Mesenteric fat pad (tissue), 1 donor: Measurements from ENCODE around the gene OR2A2. TPM values are rescaled to one million over a fixed set of nuclear protein-coding genes. Genes with fewer than 3 reads are reported as not detected.
"Not testable (repeated sequence)": the region's sequence is repeated elsewhere in the genome, so short reads cannot be mapped to it uniquely, and the experiment has no call there.

Source experiments
- DNase-seq: peaks from one replicate; pipeline ENCODE4 v3.0.0-alpha.2; 2020; ENCODE audit warnings: low spot score
- long read RNA-seq: library from polyadenylated mRNA; unstranded; transcript quantifications from one replicate; pipeline ENCODE4 v2.0.0, GENCODE V29; 2020
- total RNA-seq: library from RNA; stranded (reverse); fragmentation: NEBNext Ultra II Directional; extraction: Animal tissue kit (Norgen Biotek cat#: 25700); gene quantifications from one replicate; pipeline ENCODE4 v1.2.1, GENCODE V29; 2021
- donor health status: DM: yes; HTN: yes; CAD: no.

OR2A2 gene
- total RNA-seq: not detected
- long read RNA-seq: 0 reads

GRCh38 chr7:144109283-144109682, at the start of gene OR2A2:
TSS of gene OR2A2 (plus strand) at chr7:144109583. CDS start at chr7:144109583, 0 bp downstream.
- no peak for DNase-seq

DNA sequence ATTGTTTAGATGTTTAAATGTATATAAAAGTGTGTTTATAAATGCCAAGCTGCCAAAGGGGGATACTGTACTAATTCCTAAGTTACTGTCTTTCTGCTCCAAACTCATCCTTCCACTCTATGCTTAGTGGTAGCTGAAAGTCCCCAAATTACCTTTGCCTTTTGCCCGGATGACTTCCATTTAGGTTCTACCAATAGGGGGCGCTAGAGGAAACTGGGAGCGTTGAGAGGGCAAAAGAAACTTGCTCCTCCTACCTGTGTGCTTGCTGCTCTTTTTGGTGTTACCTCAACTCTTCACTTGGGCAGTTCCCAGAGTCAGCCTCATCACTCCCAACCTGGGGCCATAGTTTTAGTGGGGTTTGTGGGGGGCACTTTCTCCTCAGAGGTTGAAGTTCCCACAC, 45.7 kb upstream of the OR2A2 start:
- DNase-seq: no peak

GRCh38 chr7:144069511-144069910, 39.9 kb upstream of the OR2A2 start, which contains the start of gene OR2A25:
TSS of gene OR2A25 (plus strand) at chr7:144069811. CDS start at chr7:144074220, 4,409 bp downstream.
- no peak for DNase-seq

- DNase-seq: no peak
Observed at GRCh38 chr7:144069953-144070352, 39.4 kb upstream of the OR2A2 start.

DNA sequence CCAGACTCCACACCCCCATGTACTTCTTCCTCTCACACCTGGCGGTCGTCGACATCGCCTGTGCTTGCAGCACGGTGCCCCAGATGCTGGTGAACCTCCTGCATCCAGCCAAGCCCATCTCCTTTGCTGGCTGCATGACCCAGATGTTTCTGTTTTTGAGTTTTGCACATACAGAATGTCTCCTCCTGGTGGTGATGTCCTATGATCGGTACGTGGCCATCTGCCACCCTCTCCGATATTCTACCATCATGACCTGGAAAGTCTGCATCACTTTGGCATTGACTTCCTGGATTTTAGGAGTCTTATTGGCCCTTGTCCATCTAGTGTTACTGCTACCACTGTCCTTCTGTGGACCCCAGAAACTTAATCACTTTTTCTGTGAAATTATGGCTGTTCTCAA, 35.0 kb upstream of the OR2A2 start:
- DNase-seq: no peak

DNA sequence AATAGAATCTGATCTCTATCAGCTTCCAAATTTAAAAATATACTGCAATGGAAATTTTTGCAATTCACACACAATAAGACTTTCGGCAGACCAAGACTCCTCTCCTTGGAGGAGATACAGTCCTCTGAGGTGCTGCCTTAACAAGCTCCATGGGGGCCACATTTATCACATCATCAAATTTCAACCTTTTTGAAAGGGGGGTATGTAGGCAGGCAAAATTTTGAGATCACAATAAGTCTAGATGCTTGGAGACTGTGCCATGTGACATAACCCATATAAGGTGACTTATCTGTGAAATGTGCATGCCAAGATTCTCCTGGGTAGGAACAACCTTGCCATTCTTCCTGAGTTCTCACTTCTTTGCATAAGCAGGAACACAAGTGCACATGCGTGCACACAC, 23.4 kb upstream of the OR2A2 start, which contains the start of gene OR2A12:
Gene OR2A12, plus strand, starts transcription at position 301 of the 400 bp plus-strand sequence. CDS start 8,830 bp downstream, outside the sequence.
- no peak for DNase-seq

DNA sequence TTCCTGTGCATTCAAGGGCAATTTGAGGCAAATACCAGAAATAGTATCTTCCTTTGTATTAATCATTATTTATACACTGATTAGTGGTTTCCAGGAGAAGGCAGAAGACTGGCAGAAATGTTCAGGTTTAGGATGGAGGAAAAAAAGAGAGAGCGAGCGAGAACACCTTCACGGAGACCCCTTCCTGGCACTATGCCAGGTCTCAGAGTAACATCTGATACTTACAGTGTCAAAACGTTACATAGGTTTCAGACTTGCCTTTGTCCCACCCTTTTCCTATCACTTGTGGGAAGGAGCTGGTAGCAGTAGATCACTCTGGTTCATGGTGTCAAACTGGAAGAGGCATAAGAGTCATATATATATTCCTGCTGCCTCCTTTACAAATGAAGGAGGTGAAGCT, 22.7 kb upstream of the OR2A2 start:
- DNase-seq: no peak

DNA sequence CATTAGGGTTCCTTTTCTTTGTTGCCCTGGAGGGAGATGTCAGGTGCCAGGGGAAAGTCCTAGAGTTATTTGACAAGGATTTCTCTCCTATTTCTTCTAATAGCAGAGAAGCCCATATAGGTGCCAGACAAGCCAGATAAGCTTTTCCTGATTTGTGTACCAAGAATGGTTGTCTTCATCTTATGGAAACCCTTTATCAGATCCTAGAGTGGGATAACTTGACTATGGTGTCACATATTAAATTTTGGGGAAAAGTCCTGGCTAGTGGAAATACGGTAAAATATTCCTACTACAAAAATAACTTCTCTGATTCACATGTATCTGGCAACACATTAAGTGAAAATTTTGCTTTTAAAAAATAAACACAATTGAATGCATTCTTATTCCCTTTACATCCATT, 22.2 kb upstream of the OR2A2 start:
- no peak for DNase-seq

DNA sequence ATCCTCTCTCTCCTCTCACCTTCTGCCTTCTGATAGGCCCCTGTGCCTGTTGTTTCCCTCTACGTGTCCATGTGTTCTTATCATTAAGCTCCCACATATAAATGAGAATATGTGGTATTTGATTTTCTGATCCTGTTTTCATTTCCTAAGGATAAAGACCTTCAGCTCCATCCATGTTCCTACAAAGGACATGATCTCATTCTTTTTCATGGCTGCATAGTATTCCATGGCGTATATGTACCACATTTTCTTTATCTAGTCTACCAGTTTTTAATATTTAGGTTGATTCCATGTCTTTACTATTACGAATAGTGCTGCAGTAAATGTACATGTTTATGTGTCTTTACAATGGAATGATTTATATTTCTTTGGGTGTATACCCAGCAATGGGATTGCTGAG, 18.7 kb upstream of the OR2A2 start:
- no peak for DNase-seq

DNA sequence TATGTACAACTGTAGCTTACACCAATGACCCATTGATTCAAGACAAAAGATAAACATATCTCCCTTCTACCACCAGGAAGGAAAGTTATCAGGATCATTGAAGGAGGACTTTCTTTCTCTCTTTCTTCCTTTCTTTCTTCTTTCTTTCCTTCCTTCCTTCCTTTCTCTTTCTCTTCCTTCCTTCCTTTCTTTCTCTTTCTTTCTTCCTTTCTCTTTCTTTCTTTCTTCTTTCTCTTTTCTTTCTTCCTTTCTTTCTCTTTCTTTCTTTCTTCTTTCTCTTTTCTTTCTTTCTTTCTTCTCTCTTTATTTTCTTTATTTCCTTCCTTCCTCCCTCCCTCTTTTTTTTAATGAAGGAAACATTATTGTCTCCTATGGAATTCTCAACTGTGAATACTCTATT, 10.6 kb upstream of the OR2A2 start:
- DNase-seq: no peak

GRCh38 chr7:144100607-144101006, 8.8 kb upstream of the OR2A2 start:
- DNase-seq: no peak

GRCh38 chr7:144102041-144102440, 7.3 kb upstream of the OR2A2 start:
- no peak for DNase-seq

- DNase-seq: no peak
Observed at GRCh38 chr7:144105211-144105610, 4.2 kb upstream of the OR2A2 start.

DNA sequence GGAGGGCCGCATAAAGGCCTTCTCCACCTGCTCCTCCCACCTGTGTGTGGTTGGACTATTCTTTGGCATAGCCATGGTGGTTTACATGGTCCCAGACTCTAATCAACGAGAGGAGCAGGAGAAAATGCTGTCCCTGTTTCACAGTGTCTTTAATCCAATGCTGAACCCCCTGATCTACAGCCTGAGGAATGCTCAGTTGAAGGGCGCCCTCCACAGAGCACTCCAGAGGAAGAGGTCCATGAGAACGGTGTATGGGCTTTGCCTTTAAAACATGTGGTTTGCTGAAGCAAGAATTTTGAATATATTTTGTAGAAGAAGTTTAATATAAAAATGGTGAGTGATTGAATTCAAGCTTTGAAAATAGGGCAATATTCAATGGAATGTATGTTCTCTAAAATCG, 889 bp downstream of the OR2A2 start:
- no peak for DNase-seq

DNA sequence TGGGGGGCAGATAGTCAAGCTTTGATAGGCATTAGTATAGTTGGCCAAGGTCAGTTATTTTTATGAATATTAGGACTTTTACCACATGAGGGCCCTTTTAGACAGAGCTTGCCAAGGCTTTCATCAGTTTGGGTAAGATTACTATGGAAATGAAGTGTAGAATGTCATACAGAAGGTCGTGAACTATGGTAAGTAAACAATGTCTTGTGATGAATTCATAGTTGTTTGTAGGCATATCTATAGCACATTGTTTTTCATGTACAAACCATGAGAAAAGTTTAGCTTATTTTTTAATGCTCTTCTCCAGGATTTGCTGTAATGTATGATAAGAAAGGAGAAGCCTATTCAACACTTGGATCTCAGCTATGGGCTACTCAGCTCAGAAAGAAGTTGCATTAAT, 4.3 kb downstream of the OR2A2 start:
- DNase-seq: no peak

- DNase-seq: no peak
Observed at GRCh38 chr7:144118341-144118740, 9.0 kb downstream of the OR2A2 start.

GRCh38 chr7:144122876-144123275, 13.5 kb downstream of the OR2A2 start, which contains the start of gene OR2A14:
TSS of gene OR2A14 (plus strand) at chr7:144123176. CDS start at chr7:144129113, 5,937 bp downstream.
- DNase-seq: no peak

DNA sequence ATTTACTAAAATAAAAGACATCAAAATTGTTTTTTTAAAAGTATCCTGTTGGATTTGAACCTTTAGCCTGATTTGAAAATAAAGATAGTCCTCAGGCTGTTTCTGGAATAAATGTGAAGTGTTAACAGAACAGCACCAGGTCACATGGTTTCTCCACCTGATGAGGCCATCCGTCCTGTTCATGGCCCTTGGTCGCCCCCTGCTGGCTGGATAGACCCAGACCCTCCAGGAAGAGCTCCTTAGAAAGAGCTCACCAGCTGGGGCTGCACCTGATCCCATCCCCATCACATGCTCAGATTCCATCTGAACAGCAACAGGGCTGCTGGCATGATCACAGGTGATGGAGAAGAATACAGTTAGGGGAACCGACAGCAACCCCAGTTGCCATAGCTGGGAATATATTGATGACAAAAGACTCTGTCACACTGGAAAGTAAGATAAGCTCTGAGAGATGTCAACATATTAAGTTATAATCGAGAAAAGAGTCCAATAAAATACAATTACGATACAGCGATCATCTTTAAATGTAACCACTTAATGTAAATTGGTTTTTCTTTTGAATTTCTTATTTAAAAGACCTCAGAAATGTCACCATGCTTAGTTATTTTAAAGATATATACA, 18.4 kb downstream of the OR2A2 start:
- no peak for DNase-seq

DNA sequence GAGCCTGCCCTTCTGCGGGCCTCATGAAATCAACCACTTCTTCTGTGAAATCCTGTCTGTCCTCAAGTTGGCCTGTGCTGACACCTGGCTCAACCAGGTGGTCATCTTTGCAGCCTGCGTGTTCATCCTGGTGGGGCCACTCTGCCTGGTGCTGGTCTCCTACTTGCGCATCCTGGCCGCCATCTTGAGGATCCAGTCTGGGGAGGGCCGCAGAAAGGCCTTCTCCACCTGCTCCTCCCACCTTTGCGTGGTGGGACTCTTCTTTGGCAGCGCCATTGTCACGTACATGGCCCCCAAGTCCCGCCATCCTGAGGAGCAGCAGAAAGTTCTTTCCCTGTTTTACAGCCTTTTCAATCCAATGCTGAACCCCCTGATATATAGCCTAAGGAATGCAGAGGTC, 20.2 kb downstream of the OR2A2 start:
- not testable (repeated sequence) for DNase-seq

- no peak for DNase-seq
Observed at GRCh38 chr7:144130730-144131129, 21.3 kb downstream of the OR2A2 start.

DNA sequence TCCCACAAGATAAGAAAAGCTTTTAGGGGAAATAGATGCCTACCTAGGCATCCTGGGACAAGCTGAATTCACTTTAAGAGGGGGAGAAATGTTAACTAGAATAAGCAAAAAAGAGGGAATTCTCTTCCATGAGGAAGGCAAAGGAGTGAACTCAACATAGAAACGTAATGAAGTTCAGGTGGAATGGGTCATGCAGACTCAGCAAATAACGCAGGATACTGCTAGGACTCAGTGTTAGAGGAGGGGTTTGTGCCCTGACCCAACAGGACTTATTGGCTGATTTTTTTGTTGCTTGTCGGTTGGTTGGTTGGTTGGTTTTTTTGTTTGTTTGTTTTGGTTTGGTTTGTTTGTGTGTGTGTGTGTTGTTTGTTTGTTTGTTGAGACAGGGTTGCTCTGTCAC, 22.9 kb downstream of the OR2A2 start:
- no peak for DNase-seq

GRCh38 chr7:144133307-144133706, 23.9 kb downstream of the OR2A2 start:
- no peak for DNase-seq

GRCh38 chr7:144134116-144134515, 24.7 kb downstream of the OR2A2 start:
- DNase-seq: no peak
